Endothelial cell of umbilical vein (primary cell): ENCODE results near the gene CLRN3. TPM values are rescaled to one million over a fixed set of nuclear protein-coding genes. Genes with fewer than 3 reads are reported as not detected.

ENCODE experiments used
- BruUV-seq: library from RNA; stranded (reverse); fragments of 400-500 nt; replicated peaks from 2 replicates; lab custom pipeline; 2021; lab: Mats Ljungman, UMichigan
- CTCF ChIA-PET: fragments of 300-600, 350-600 bp; sonication (Branson Sonifier 250); formaldehyde crosslinking; loops from one replicate; lab custom pipeline; 2021; ENCODE audit warnings: antibody characterized with exemption, inconsistent platforms; lab: Charles Lee
- POLR2A ChIA-PET: fragments of 300-600, 350-600 bp; sonication (Branson Sonifier 250); formaldehyde crosslinking; loops from one replicate; lab custom pipeline; 2021; ENCODE audit warnings: antibody characterized with exemption, inconsistent platforms; lab: Charles Lee
- DNase-seq: peaks from one replicate; pipeline ENCODE4 v3.0.0-alpha.2; 2011; ENCODE audit warnings: low read depth, low spot score
- FAIRE-seq: peaks from 2 replicates; lab custom pipeline; 2011; peaks lifted over from hg19 to GRCh38; lab: Jason Lieb, UNC
- H2AFZ ChIP-seq: 2 replicates; pipeline ENCODE4 v1.6.0; 2012; ENCODE audit warnings: low read depth, low read length, control low read depth, inconsistent platforms
- H3K27ac ChIP-seq: 2 replicates; pipeline ENCODE4 v1.5.1; 2011; ENCODE audit warnings: low read depth, mild to moderate bottlenecking, control low read depth, low read length, moderate library complexity; ENCODE audit not compliant: insufficient read depth
- H3K27me3 ChIP-seq, 2 experiments: 2 replicates each; pipeline versions ENCODE4 v1.6.0 to v1.6.1; 2011; ENCODE audit warnings: low read length in 2 of 2, mixed read lengths in 1 of 2; ENCODE audit not compliant: control insufficient read depth in 2 of 2, insufficient read depth in 2 of 2
- H3K36me3 ChIP-seq, 2 experiments: 2 replicates in 1 of 2; 3 replicates in 1 of 2; pipeline ENCODE4 v1.5.1; 2011; ENCODE audit warnings: low read length in 2 of 2, mild to moderate bottlenecking in 1 of 2, moderate library complexity in 1 of 2; ENCODE audit not compliant: control insufficient read depth in 2 of 2, insufficient read depth in 2 of 2; ENCODE audit errors: extremely low read depth in 1 of 2
- H3K4me1 ChIP-seq: 3 replicates; pipeline ENCODE4 v1.5.1; 2011; ENCODE audit warnings: mild to moderate bottlenecking, low read length; ENCODE audit not compliant: control insufficient read depth, insufficient read depth; ENCODE audit errors: extremely low read depth
- H3K4me2 ChIP-seq: 2 replicates; pipeline ENCODE4 v1.6.1; 2011; ENCODE audit warnings: low read length, control low read depth, mixed read lengths; ENCODE audit not compliant: insufficient read depth
- H3K4me3 ChIP-seq, 3 experiments: fragments of 200-600 bp in 1 of 3; sonication (generic), shearing (Covaris generic) in 1 of 3; replicated peaks in 1 of 3; 2 replicates each; pipeline ENCODE4 v1.5.1; 2011 to 2016; ENCODE audit warnings: control low read depth in 3 of 3, low read length in 3 of 3, mild to moderate bottlenecking in 2 of 3, inconsistent platforms in 1 of 3, low read depth in 1 of 3, moderate library complexity in 1 of 3; ENCODE audit not compliant: insufficient read depth in 1 of 3
- H3K79me2 ChIP-seq: 2 replicates; pipeline ENCODE4 v1.6.0; 2012; ENCODE audit warnings: low read length, inconsistent platforms; ENCODE audit not compliant: control insufficient read depth, insufficient read depth
- H3K9ac ChIP-seq: replicated peaks from 2 replicates; pipeline ENCODE3; 2011; ENCODE audit warnings: low read length, control low read depth; ENCODE audit not compliant: insufficient read depth; ENCODE audit errors: extremely low read depth
- H3K9me1 ChIP-seq: replicated peaks from 3 replicates; pipeline ENCODE4 v1.6.0; 2011; ENCODE audit warnings: mild to moderate bottlenecking, low read length; ENCODE audit not compliant: control insufficient read depth, insufficient read depth; ENCODE audit errors: extremely low read depth
- H3K9me3 ChIP-seq: replicated peaks from 2 replicates; pipeline ENCODE4 v1.5.1; 2012; ENCODE audit warnings: low read length, inconsistent platforms; ENCODE audit not compliant: control insufficient read depth, insufficient read depth
- H4K20me1 ChIP-seq: replicated peaks from 2 replicates; pipeline ENCODE3; 2011; ENCODE audit warnings: mild to moderate bottlenecking, low read length; ENCODE audit not compliant: control insufficient read depth, insufficient read depth; ENCODE audit errors: extremely low read depth
- FOS ChIP-seq: IDR thresholded peaks from 2 replicates; pipeline ENCODE4 v1.6.1; 2011; ENCODE audit warnings: mild to moderate bottlenecking, low read length, moderate library complexity, borderline replicate concordance; ENCODE audit not compliant: insufficient read depth
- JUN ChIP-seq: IDR thresholded peaks from 2 replicates; pipeline ENCODE4 v1.6.1; 2011; ENCODE audit warnings: borderline replicate concordance, low read depth; ENCODE audit not compliant: insufficient read length, insufficient read depth
- POLR2A ChIP-seq: IDR thresholded peaks from 2 replicates; pipeline ENCODE4 v1.6.1; 2012; ENCODE audit warnings: low read depth, mild to moderate bottlenecking, control low read depth, low read length
- POLR2AphosphoS5 ChIP-seq: IDR thresholded peaks from 2 replicates; pipeline ENCODE4 v1.6.1; 2012; ENCODE audit warnings: low read depth, mild to moderate bottlenecking, control low read depth, low read length, moderate library complexity; ENCODE audit not compliant: insufficient read depth
- dilution Hi-C: fragments of 300-500 bp; cut with MboI; formaldehyde crosslinking; loops from one replicate; pipeline ENCODE4 v1.15.0; 2019; ENCODE audit warnings: low sequenced_read_pairs; ENCODE audit not compliant: extremely low pct_ligation_motif_present
- intact Hi-C: fragments of 100-400 bp; cut with micrococcal nuclease; formaldehyde crosslinking; loops from one replicate; pipeline ENCODE4 v1.10.0; 2022
- polyA plus RNA-seq, 4 experiments: library from polyadenylated mRNA; depleted of rRNA in 3 of 4; stranded (reverse) in 3 of 4; unstranded in 1 of 4; fragments of >200 nt; gene quantifications; 2 replicates each; pipeline versions ENCODE4 v1.2.1 to v1.2.3, GENCODE V29; 2011 to 2012; ENCODE audit warnings: missing spikeins in 1 of 4
- total RNA-seq: library from RNA; stranded (reverse); gene quantifications from 2 replicates; pipeline ENCODE4 v1.2.3, GENCODE V29; 2021
- TF ChIP-seq, protein P1 (sequence below): IDR thresholded peaks from 2 replicates; pipeline ENCODE4 v1.6.1; 2011; ENCODE audit not compliant: insufficient read depth, insufficient read length
- TF ChIP-seq, protein P2 (sequence below), 2 donors: IDR thresholded peaks; 1 replicate in 1 of 2; 2 replicates in 1 of 2; pipeline ENCODE4 v1.5.1; 2011; ENCODE audit warnings: low read length in 2 of 2, mild to moderate bottlenecking in 2 of 2, moderate library complexity in 2 of 2, control low read depth in 1 of 2, inconsistent platforms in 1 of 2, low read depth in 1 of 2; ENCODE audit not compliant: insufficient read depth in 1 of 2; ENCODE audit errors: extremely low read depth in 1 of 2

CLRN3 gene
- total and polyA plus RNA-seq, 2 donors (not counting 3 experiments of a cell fraction or from before 2014, with no cell fraction given): 0.07 TPM; not detected in 1

DNA sequence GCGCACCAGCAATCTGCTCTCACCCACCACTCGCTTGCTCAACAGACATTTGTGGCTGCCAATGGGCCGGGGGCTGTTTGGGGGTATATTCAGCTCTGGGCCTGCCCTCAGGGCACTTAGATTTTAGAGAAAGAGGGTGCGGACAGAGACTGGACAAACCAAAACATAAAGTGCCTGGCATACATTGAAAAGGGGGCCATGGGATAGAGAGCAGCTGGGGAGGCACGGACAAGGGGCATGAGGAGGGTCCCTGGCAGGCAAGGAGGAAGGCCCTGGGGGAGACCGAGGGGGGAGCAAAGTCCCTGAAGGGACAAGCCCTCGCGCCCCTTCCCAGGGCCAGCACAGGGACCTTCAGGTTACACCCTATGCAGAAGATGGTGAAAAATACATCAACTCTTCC lies 43.5 kb downstream of the CLRN3 start:
- Histone ChIP-seq H2AFZ (no peak overlapping the region), H3K4me3 (no peak overlapping the region), H3K4me1 (no peaks in the 10 kb centered on the region), H3K9me1 (no peaks in the 10 kb centered on the region), H3K9me3 (no peaks in the 10 kb centered on the region), H4K20me1 (no peaks in the 10 kb centered on the region), H3K36me3 (no peaks in the 10 kb centered on the region), H3K79me2 (no peaks in the 10 kb centered on the region), H3K9ac (no peak overlapping the region), H3K4me2 (no peak overlapping the region), H3K27ac (no peak overlapping the region), H3K27me3 (no peaks in the 10 kb centered on the region)
- dilution Hi-C loops (no loop called here), intact Hi-C loops (no loop called here)
- BruUV-seq: no TSS peak
- DNase-seq (no peak), FAIRE-seq (no peak)
- CTCF ChIA-PET: interaction anchor here (0.7 to 1.5 kb wide), 3 partner anchors 133 to 1994 kb away, joined by 3 to 6 read pairs (median 3); no protein-coding TSS in a partner anchor
- POLR2A ChIA-PET: no interaction called here
- TF ChIP-seq FOS (no peak), JUN (no peak), POLR2AphosphoS5 (no peak), POLR2A (no peak)
- TF ChIP-seq, protein P1, sequence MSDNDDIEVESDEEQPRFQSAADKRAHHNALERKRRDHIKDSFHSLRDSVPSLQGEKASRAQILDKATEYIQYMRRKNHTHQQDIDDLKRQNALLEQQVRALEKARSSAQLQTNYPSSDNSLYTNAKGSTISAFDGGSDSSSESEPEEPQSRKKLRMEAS: no peak
- TF ChIP-seq, protein P2, sequence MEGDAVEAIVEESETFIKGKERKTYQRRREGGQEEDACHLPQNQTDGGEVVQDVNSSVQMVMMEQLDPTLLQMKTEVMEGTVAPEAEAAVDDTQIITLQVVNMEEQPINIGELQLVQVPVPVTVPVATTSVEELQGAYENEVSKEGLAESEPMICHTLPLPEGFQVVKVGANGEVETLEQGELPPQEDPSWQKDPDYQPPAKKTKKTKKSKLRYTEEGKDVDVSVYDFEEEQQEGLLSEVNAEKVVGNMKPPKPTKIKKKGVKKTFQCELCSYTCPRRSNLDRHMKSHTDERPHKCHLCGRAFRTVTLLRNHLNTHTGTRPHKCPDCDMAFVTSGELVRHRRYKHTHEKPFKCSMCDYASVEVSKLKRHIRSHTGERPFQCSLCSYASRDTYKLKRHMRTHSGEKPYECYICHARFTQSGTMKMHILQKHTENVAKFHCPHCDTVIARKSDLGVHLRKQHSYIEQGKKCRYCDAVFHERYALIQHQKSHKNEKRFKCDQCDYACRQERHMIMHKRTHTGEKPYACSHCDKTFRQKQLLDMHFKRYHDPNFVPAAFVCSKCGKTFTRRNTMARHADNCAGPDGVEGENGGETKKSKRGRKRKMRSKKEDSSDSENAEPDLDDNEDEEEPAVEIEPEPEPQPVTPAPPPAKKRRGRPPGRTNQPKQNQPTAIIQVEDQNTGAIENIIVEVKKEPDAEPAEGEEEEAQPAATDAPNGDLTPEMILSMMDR (IDR thresholded peaks at IDR 0.05; ENCODE audit: extremely low read depth in 1 of 2, insufficient read depth in 1 of 2, low read depth in 1 of 2, low read length in 2 of 2): no peak
